ENCODE data around the gene PFN4.
"Not testable (repeated sequence)": the region's sequence is repeated elsewhere in the genome, so short reads cannot be mapped to it uniquely, and the experiment has no call there.

PFN4 gene

GRCh38 chr2:24117902-24118301 lies 5.2 kb downstream of the PFN4 start:
- no peak for DNase-seq (ENCODE audit: low read depth)
- H3K4me3 ChIP-seq (ENCODE audit: low read depth, low read length): no peak overlapping the region

- DNase-seq (ENCODE audit: low read depth): no peak
- H3K4me3 ChIP-seq (ENCODE audit: low read depth, low read length): no peak overlapping the region
These were observed 8.1 kb downstream of the PFN4 start for GRCh38 chr2:24115057-24115456.

GRCh38 chr2:24111407-24111901 lies 11.7 kb downstream of the PFN4 start:
- no peak overlapping the region for H3K4me3 ChIP-seq (ENCODE audit: low read depth, low read length)
- DNase-seq (ENCODE audit: low read depth): peak; percentile 45

- no peak for DNase-seq (ENCODE audit: low read depth)
- H3K4me3 ChIP-seq (ENCODE audit: low read depth, low read length): no peak overlapping the region
These were observed 12.4 kb downstream of the PFN4 start for GRCh38 chr2:24110660-24111303.

- not testable (repeated sequence) for H3K4me3 ChIP-seq (ENCODE audit: low read depth, low read length); DNase-seq (ENCODE audit: low read depth)
These were observed 13.7 kb downstream of the PFN4 start for GRCh38 chr2:24109431-24109830.

GRCh38 chr2:24107336-24107735 lies 15.8 kb downstream of the PFN4 start:
- H3K4me3 ChIP-seq (ENCODE audit: low read depth, low read length): no peak overlapping the region
- DNase-seq (ENCODE audit: low read depth): no peak

GRCh38 chr2:24106786-24107185 lies 16.3 kb downstream of the PFN4 start:
- no peak overlapping the region for H3K4me3 ChIP-seq (ENCODE audit: low read depth, low read length)
- DNase-seq (ENCODE audit: low read depth): no peak

- no peak overlapping the region for H3K4me3 ChIP-seq (ENCODE audit: low read depth, low read length)
- no peak for DNase-seq (ENCODE audit: low read depth)
These were observed 17.3 kb downstream of the PFN4 start for GRCh38 chr2:24105816-24106215.

- no peak overlapping the region for H3K4me3 ChIP-seq (ENCODE audit: low read depth, low read length)
- DNase-seq (ENCODE audit: low read depth): no peak
These were observed 18.2 kb downstream of the PFN4 start for GRCh38 chr2:24104906-24105305.

GRCh38 chr2:24104110-24104650 lies 19.0 kb downstream of the PFN4 start:
- H3K4me3 ChIP-seq (ENCODE audit: low read depth, low read length): no peak overlapping the region
- no peak for DNase-seq (ENCODE audit: low read depth)

- no peak for DNase-seq (ENCODE audit: low read depth)
- no peak overlapping the region for H3K4me3 ChIP-seq (ENCODE audit: low read depth, low read length)
These were observed 20.5 kb downstream of the PFN4 start for GRCh38 chr2:24102677-24103076.

GRCh38 chr2:24101992-24102391 lies 21.1 kb downstream of the PFN4 start:
- no peak overlapping the region for H3K4me3 ChIP-seq (ENCODE audit: low read depth, low read length)
- no peak for DNase-seq (ENCODE audit: low read depth)

GRCh38 chr2:24100732-24101131 lies 22.4 kb downstream of the PFN4 start:
- not testable (repeated sequence) for DNase-seq (ENCODE audit: low read depth); H3K4me3 ChIP-seq (ENCODE audit: low read depth, low read length)

- not testable (repeated sequence) for DNase-seq (ENCODE audit: low read depth); H3K4me3 ChIP-seq (ENCODE audit: low read depth, low read length)
These were observed 27.9 kb downstream of the PFN4 start for GRCh38 chr2:24095171-24095677.

GRCh38 chr2:24093270-24093669 lies 29.9 kb downstream of the PFN4 start:
- not testable (repeated sequence) for H3K4me3 ChIP-seq (ENCODE audit: low read depth, low read length); DNase-seq (ENCODE audit: low read depth)

GRCh38 chr2:24088821-24089359 lies 34.2 kb downstream of the PFN4 start:
- no peak overlapping the region for H3K4me3 ChIP-seq (ENCODE audit: low read depth, low read length)
- DNase-seq (ENCODE audit: low read depth): no peak

- no peak for DNase-seq (ENCODE audit: low read depth)
- no peak overlapping the region for H3K4me3 ChIP-seq (ENCODE audit: low read depth, low read length)
These were observed 36.1 kb downstream of the PFN4 start for GRCh38 chr2:24087032-24087431.

GRCh38 chr2:24086241-24086640 lies 36.9 kb downstream of the PFN4 start:
- H3K4me3 ChIP-seq (ENCODE audit: low read depth, low read length): no peak overlapping the region
- DNase-seq (ENCODE audit: low read depth): no peak

- no peak for DNase-seq (ENCODE audit: low read depth)
- peak overlapping the region; percentile 59 for H3K4me3 ChIP-seq (ENCODE audit: low read depth, low read length)
These were observed 38.0 kb downstream of the PFN4 start for GRCh38 chr2:24085200-24085489.

- DNase-seq (ENCODE audit: low read depth): peak; percentile 57
- H3K4me3 ChIP-seq (ENCODE audit: low read depth, low read length): peak within 1 kb of the TSS; percentile 59
These were observed 38.5 kb downstream of the PFN4 start, which contains the start of gene TP53I3 for GRCh38 chr2:24084386-24085199. TSS of gene TP53I3 (minus strand) at chr2:24084834. CDS start at chr2:24084326, 508 bp downstream.

Data from skeletal muscle cell (primary cell).